ENCODE results near the gene LRRC7. TPM values are rescaled to one million over a fixed set of nuclear protein-coding genes. Genes with fewer than 3 reads are reported as not detected.
"Not testable (repeated sequence)": the region's sequence is repeated elsewhere in the genome, so short reads cannot be mapped to it uniquely, and the experiment has no call there.

LRRC7 gene
- total RNA-seq, 2 donors from 2014 or later = not detected

GRCh38 chr1:69852151-69852550 is 284.4 kb downstream of the LRRC7 start:
- no peak for ATAC-seq
- H3K36me3 Mint-ChIP-seq = peaks cover 5% of the 10 kb centered on the region
- H3K27me3 Mint-ChIP-seq = no peaks in the 10 kb centered on the region
- no peaks in the 10 kb centered on the region for H3K4me1 Mint-ChIP-seq (ENCODE audit: low read depth in 2 of 2)
- DNase-seq (ENCODE audit: low spot score) = no peak
- H3K9me3 Mint-ChIP-seq = peaks cover 12% of the 10 kb centered on the region
- H3K27ac Mint-ChIP-seq = no peak overlapping the region
- no peak overlapping the region for H3K4me3 Mint-ChIP-seq

GRCh38 chr1:69852706-69853105 is 285.0 kb downstream of the LRRC7 start:
- ATAC-seq (no peak), DNase-seq (ENCODE audit: low spot score) (no peak)
- H3K4me3 Mint-ChIP-seq = no peak overlapping the region
- H3K27me3 Mint-ChIP-seq = no peaks in the 10 kb centered on the region
- peaks cover 2% of the 10 kb centered on the region for H3K36me3 Mint-ChIP-seq
- no peaks in the 10 kb centered on the region for H3K4me1 Mint-ChIP-seq (ENCODE audit: low read depth in 2 of 2)
- H3K27ac Mint-ChIP-seq = no peak overlapping the region
- H3K9me3 Mint-ChIP-seq = peaks cover 8% of the 10 kb centered on the region

- Mint-ChIP-seq H3K36me3 (no peaks in the 10 kb centered on the region), H3K27me3 (no peaks in the 10 kb centered on the region), H3K27ac (no peak overlapping the region), H3K9me3 (peaks cover 12% of the 10 kb centered on the region), H3K4me1 (ENCODE audit: low read depth in 2 of 2) (no peaks in the 10 kb centered on the region), H3K4me3 (no peak overlapping the region)
- ATAC-seq (no peak), DNase-seq (ENCODE audit: low spot score) (no peak)
These were observed 290.8 kb downstream of the LRRC7 start for GRCh38 chr1:69858534-69858933.

GRCh38 chr1:69861641-69862040 is 293.9 kb downstream of the LRRC7 start:
- no peak overlapping the region for H3K4me3 Mint-ChIP-seq
- ATAC-seq (no peak), DNase-seq (ENCODE audit: low spot score) (no peak)
- H3K4me1 Mint-ChIP-seq (ENCODE audit: low read depth in 2 of 2) = no peaks in the 10 kb centered on the region
- no peaks in the 10 kb centered on the region for H3K36me3 Mint-ChIP-seq
- H3K27me3 Mint-ChIP-seq = no peaks in the 10 kb centered on the region
- H3K27ac Mint-ChIP-seq = no peak overlapping the region
- peaks cover 12% of the 10 kb centered on the region for H3K9me3 Mint-ChIP-seq

- Mint-ChIP-seq H3K4me1 (ENCODE audit: low read depth in 2 of 2) (no peaks in the 10 kb centered on the region), H3K9me3 (peaks cover 16% of the 10 kb centered on the region), H3K27me3 (no peaks in the 10 kb centered on the region), H3K4me3 (no peak overlapping the region), H3K27ac (no peak overlapping the region), H3K36me3 (no peaks in the 10 kb centered on the region)
- DNase-seq (ENCODE audit: low spot score) (no peak), ATAC-seq (no peak)
These were observed 295.2 kb downstream of the LRRC7 start for GRCh38 chr1:69862906-69863305.

- no peak for DNase-seq (ENCODE audit: low spot score)
- no peak overlapping the region for H3K4me3 Mint-ChIP-seq
These were observed 296.0 kb downstream of the LRRC7 start for GRCh38 chr1:69863704-69864103.

GRCh38 chr1:69871412-69871811 is 303.7 kb downstream of the LRRC7 start:
- DNase-seq (ENCODE audit: low spot score) (no peak), ATAC-seq (no peak)
- no peak overlapping the region for H3K4me3 Mint-ChIP-seq
- no peaks in the 10 kb centered on the region for H3K27me3 Mint-ChIP-seq
- H3K27ac Mint-ChIP-seq = no peak overlapping the region
- no peaks in the 10 kb centered on the region for H3K36me3 Mint-ChIP-seq
- peaks cover 20% of the 10 kb centered on the region for H3K9me3 Mint-ChIP-seq
- no peaks in the 10 kb centered on the region for H3K4me1 Mint-ChIP-seq (ENCODE audit: low read depth in 2 of 2)

More at GRCh38 chr1:69863704-69864103, 296.0 kb downstream of the LRRC7 start:
- Mint-ChIP-seq H3K36me3 (no peaks in the 10 kb centered on the region), H3K27me3 (no peaks in the 10 kb centered on the region), H3K27ac (no peak overlapping the region), H3K4me1 (ENCODE audit: low read depth in 2 of 2) (no peaks in the 10 kb centered on the region), H3K9me3 (peaks cover 20% of the 10 kb centered on the region)
- no peak for ATAC-seq

- Mint-ChIP-seq H3K4me1 (ENCODE audit: low read depth in 2 of 2) (no peaks in the 10 kb centered on the region), H3K36me3 (no peaks in the 10 kb centered on the region)
- ATAC-seq = no peak
These were observed 310.6 kb downstream of the LRRC7 start for GRCh38 chr1:69878338-69878737.

GRCh38 chr1:69888016-69888415 is 320.3 kb downstream of the LRRC7 start:
- not testable (repeated sequence) for H3K4me3 Mint-ChIP-seq; DNase-seq (ENCODE audit: low spot score); H3K36me3 Mint-ChIP-seq; H3K27me3 Mint-ChIP-seq; H3K9me3 Mint-ChIP-seq; ATAC-seq; H3K4me1 Mint-ChIP-seq (ENCODE audit: low read depth in 2 of 2); H3K27ac Mint-ChIP-seq

More at GRCh38 chr1:69878338-69878737, 310.6 kb downstream of the LRRC7 start:
- no peak overlapping the region for H3K27ac Mint-ChIP-seq
- H3K27me3 Mint-ChIP-seq = no peaks in the 10 kb centered on the region
- peaks cover 8% of the 10 kb centered on the region for H3K9me3 Mint-ChIP-seq
- no peak for DNase-seq (ENCODE audit: low spot score)
- H3K4me3 Mint-ChIP-seq = no peak overlapping the region

GRCh38 chr1:69888657-69889056 is 320.9 kb downstream of the LRRC7 start:
- no peaks in the 10 kb centered on the region for H3K27me3 Mint-ChIP-seq
- no peak overlapping the region for H3K4me3 Mint-ChIP-seq
- ATAC-seq (no peak), DNase-seq (ENCODE audit: low spot score) (no peak)
- H3K9me3 Mint-ChIP-seq = peaks cover 3% of the 10 kb centered on the region
- no peak overlapping the region for H3K27ac Mint-ChIP-seq
- peaks cover 5% of the 10 kb centered on the region for H3K36me3 Mint-ChIP-seq
- H3K4me1 Mint-ChIP-seq (ENCODE audit: low read depth in 2 of 2) = no peaks in the 10 kb centered on the region

- H3K9me3 Mint-ChIP-seq = peaks cover 2% of the 10 kb centered on the region
- H3K4me1 Mint-ChIP-seq (ENCODE audit: low read depth in 2 of 2) = no peaks in the 10 kb centered on the region
- peaks cover 6% of the 10 kb centered on the region for H3K36me3 Mint-ChIP-seq
- ATAC-seq (no peak), DNase-seq (ENCODE audit: low spot score) (no peak)
- no peak overlapping the region for H3K4me3 Mint-ChIP-seq
- no peak overlapping the region for H3K27ac Mint-ChIP-seq
- H3K27me3 Mint-ChIP-seq = no peaks in the 10 kb centered on the region
These were observed 330.8 kb downstream of the LRRC7 start for GRCh38 chr1:69898403-69898947.

- H3K27me3 Mint-ChIP-seq = no peaks in the 10 kb centered on the region
- no peak for ATAC-seq
- H3K27ac Mint-ChIP-seq = no peak overlapping the region
- no peaks in the 10 kb centered on the region for H3K4me1 Mint-ChIP-seq (ENCODE audit: low read depth in 2 of 2)
- no peak for DNase-seq (ENCODE audit: low spot score)
- peaks cover 10% of the 10 kb centered on the region for H3K9me3 Mint-ChIP-seq
- no peaks in the 10 kb centered on the region for H3K36me3 Mint-ChIP-seq
- H3K4me3 Mint-ChIP-seq = no peak overlapping the region
These were observed 343.6 kb downstream of the LRRC7 start for GRCh38 chr1:69911301-69911801.

GRCh38 chr1:69913977-69914376 is 346.3 kb downstream of the LRRC7 start:
- DNase-seq (ENCODE audit: low spot score) = no peak
- Mint-ChIP-seq H3K4me1 (ENCODE audit: low read depth in 2 of 2) (no peaks in the 10 kb centered on the region), H3K27ac (no peak overlapping the region), H3K27me3 (no peaks in the 10 kb centered on the region), H3K4me3 (no peak overlapping the region), H3K9me3 (peaks cover 15% of the 10 kb centered on the region), H3K36me3 (no peaks in the 10 kb centered on the region)
- no peak for ATAC-seq

- Mint-ChIP-seq H3K4me1 (ENCODE audit: low read depth in 2 of 2) (no peaks in the 10 kb centered on the region), H3K9me3 (peaks cover 13% of the 10 kb centered on the region), H3K27ac (no peak overlapping the region), H3K36me3 (no peaks in the 10 kb centered on the region), H3K27me3 (no peaks in the 10 kb centered on the region), H3K4me3 (no peak overlapping the region)
- no peak for DNase-seq (ENCODE audit: low spot score)
- no peak for ATAC-seq
These were observed 347.4 kb downstream of the LRRC7 start for GRCh38 chr1:69914976-69915765.
